Measurements from ENCODE around the gene PMEPA1.

The PMEPA1 gene

DNA sequence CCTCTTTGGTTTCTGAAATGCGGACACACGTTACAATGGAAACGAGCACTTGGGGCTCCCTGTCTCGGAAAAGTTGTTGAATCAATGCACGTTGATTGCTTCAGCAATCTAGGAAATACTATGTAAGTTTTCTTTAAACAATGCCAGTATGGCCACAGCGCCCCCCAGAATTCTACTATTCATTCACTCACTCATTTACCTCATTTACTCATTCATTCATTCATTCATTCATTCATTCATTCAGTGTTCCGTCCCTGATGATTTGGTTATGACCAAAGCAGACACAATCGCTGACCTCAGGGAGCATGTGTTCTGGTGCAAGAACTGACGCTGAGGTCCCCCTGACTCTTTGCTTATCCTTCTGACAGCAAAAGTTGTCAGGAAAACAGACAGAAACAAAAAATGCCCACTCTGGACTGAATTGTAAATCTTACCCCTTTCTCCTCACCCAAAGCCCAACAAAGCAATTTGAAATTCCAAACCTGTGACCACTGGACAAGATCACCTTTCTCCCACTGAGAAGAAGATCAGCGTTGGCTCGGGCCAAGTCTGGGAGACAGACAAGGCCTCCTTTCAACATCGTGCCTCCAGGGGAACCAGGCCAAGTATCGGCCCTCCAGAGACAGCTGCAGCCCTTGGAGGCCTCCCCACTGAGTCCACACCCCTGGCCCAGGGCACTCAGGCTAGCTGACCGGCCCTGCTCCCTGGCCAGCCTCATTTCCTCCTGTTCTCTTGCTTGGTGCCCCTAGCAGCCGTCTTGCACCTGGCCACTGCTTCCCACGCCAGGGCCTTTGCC lies 15.0 kb upstream of the PMEPA1 start:
- no peak overlapping the region for H3K4me3 ChIP-seq (ENCODE audit: low read length)
- no peak for TF ChIP-seq ZNF274 (IDR thresholded peaks at IDR 0.05; ENCODE audit: low read depth, low read length)

DNA sequence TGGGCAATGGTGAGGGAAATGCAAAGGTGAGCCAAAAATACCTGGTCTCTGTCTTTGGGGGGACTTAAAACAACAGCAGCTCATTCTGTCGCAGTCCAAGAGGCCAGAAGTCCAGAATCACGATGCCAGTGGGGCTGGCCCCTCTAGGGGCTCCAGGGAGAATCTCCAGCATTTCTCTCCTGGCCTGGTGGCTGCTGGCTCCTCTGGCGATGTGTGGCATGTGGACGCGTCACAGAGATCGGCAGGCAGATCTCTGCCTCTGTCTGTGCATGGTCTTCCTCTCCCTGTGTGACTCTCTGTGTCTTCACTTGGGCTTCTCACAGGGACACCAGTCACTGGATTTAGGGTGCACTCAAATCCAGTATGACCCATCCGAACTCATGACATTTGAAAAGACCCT lies 14.0 kb upstream of the PMEPA1 start:
- TF ChIP-seq ZNF274 (IDR thresholded peaks at IDR 0.05; ENCODE audit: low read depth, low read length), result no peak
- no peak overlapping the region for H3K4me3 ChIP-seq (ENCODE audit: low read length)

DNA sequence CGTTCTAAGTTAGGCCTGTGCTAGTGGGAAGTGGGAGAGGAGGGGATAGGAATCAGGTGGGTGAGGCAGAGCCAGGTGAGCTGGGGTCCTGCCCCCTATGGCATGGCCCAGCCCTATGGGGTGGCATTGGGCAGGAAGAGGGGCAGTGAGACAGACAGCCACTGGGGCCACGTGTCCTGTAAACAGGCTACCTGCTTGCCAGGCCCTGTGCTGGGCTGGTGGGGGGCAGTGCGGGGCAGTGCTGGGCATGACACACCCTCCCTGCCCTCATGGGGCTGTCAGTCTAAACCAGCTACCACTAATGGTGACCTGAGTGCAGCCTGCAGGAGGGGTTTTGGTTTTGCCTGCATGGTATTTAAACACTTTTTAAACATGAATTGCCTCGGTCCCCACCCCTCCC lies 10.1 kb upstream of the PMEPA1 start:
- H3K4me3 ChIP-seq (ENCODE audit: low read length), result no peak overlapping the region
- TF ChIP-seq ZNF274 (IDR thresholded peaks at IDR 0.05; ENCODE audit: low read depth, low read length), result no peak

DNA sequence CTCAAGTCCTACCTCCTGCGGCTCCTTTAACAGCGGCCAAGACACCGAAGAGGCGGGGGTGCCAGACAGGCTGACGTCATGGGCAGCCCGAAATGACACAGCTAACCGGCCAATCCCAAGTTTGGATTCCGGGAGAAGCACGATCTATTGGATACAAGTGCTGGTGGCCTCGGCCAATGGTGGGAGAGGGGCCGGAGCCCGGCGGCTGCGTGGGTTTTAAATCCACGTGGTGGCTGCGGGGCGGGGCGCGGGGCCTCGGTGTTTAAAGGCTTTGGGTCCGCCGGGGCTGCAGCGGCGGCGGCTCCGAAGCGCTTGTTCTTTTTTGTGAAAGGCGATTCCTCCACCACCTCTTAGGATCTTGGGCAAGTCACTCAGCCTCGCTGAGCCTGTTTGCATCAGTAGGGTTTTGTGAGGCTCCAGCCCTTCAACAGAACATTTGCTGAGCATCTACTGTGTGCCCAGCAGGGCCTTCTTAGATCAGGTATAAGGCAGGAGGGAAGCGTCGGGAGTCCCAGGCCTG lies 8.7 kb upstream of the PMEPA1 start:
- no peak for TF ChIP-seq ZNF274 (IDR thresholded peaks at IDR 0.05; ENCODE audit: low read depth, low read length)
- no peak overlapping the region for H3K4me3 ChIP-seq (ENCODE audit: low read length)

DNA sequence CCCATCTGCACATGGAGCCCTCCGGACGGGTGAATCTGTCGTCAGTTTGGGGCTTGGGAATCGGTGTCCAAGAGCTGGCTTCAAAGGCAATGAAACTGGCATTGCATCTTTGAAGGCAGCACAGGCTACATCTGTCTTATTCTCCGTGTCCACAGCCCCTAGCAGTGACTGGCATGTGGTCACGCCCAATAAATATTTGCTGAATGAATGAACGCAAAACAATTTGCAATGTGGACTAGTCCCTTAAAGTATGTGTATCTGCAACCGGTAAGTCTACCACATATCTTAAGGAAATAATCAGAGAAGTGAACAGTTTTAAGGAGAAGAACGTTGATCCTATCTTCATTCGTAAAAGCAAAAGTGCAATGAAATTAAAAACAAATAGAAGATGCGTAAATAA lies 8.0 kb upstream of the PMEPA1 start:
- no peak overlapping the region for H3K4me3 ChIP-seq (ENCODE audit: low read length)

DNA sequence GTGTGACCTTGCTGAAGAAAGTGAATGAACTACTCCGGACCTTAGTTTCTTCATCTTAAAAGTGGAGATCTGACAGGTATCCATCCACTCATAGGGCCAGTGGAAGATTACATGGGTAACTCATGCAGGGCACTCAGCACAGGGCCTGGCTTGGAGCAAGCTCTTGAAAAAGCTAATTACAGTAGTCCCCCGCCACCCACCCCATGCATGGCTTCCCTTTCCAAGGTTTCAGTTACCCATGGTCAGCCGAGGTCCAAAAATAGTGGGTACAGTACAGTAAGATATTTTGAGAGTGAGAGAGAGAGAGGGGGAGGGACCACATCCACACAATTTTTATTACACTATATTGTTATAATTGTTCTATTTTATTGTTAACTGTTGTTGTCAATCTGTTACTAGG lies 7.1 kb upstream of the PMEPA1 start:
- H3K4me3 ChIP-seq (ENCODE audit: low read length), result no peak overlapping the region
- TF ChIP-seq ZNF274 (IDR thresholded peaks at IDR 0.05; ENCODE audit: low read depth, low read length), result no peak

More for the DNA sequence above, 8.0 kb upstream of the PMEPA1 start:
- TF ChIP-seq ZNF274 (IDR thresholded peaks at IDR 0.05; ENCODE audit: low read depth, low read length), result no peak

DNA sequence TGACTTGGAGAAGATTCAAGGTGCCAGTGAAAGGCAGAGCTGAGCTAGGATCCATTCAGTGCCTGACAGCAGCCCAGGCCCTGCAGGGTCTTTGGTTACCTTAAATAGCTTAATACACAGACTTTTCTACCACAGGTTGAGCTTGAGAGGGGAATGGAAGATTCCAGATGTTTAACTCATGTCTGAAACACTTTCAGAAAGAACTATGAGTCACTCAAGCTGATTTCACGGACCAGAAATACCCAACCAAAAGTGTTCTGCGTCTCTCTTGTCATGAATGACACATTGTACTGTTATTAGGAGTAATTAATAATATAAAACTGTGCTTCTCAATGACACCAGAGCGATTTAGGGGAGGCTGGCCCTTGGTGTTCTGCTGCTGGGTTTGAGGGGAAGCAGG lies 6.4 kb upstream of the PMEPA1 start:
- no peak overlapping the region for H3K4me3 ChIP-seq (ENCODE audit: low read length)
- TF ChIP-seq ZNF274 (IDR thresholded peaks at IDR 0.05; ENCODE audit: low read depth, low read length), result no peak

DNA sequence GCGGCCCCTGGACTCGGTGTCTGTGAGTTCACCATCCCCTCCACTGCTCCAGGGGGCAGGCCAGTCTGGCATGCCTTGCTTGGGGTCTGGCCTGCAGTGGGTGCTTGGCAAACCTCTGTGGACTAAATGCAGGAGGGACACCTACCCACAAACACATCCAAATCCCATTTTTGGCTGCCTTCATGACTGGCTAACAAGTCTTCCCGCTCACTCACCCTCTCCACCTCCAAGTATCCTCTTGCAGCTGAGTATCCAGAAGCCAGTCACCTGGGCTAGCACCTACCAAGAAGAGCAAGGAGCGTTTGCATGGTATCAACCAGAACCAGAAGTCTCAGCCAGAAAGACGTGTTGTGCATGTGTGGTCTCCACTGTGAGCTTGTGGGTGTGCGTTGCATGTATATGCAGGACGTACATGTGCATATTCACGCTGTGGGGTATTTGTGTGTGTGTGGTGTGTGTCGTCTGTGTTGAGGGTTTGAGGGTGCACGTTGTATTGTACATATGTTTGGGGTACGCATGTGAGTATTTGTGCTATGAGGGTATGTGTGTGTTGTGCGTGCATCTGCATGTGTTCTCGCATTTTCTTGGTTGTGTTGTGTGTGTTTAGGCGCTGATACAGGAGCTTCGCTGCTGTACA lies 5.6 kb upstream of the PMEPA1 start:
- no peak for TF ChIP-seq ZNF274 (IDR thresholded peaks at IDR 0.05; ENCODE audit: low read depth, low read length)
- H3K4me3 ChIP-seq (ENCODE audit: low read length), result no peak overlapping the region

DNA sequence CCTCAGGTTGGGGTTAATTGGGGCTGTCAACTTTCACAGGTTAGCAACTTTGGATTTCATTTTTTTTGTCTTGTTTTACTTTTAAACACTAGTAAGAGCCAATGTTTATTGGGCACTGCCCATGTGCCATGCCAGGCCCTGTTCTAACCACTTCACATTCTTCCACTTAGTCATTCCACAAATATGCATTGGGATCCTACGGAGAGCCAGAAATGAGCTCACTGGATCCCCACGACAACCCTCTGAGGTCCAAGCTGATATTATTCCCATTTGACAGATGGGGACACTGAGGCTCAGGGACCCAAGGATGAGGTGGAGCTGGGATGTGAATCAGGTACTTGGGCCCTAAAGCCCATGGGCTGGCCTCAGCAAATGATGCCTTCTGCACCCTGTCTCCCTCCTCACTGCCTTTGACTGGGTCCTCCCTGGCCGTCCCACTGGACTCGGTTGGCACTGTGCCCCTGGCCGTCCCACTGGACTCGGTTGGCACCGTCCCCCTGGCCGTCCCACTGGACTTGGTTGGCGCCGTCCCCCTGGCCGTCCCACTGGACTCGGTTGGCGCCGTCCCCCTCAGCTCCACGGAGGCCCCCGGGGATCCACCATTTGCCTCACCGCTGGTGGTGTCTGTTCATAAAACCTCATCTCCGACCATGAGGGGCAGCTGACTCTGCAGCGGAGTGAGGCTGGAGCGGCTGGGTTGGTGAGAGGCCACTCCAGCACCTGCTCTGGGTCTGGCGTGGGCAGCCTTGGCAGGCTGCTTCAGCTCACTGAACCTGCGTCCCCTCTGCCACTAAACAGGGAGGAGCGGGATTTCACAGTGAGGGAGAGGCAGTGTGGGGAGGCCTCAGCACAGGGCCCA lies 4.8 kb upstream of the PMEPA1 start:
- no peak overlapping the region for H3K4me3 ChIP-seq (ENCODE audit: low read length)
- no peak for TF ChIP-seq ZNF274 (IDR thresholded peaks at IDR 0.05; ENCODE audit: low read depth, low read length)

DNA sequence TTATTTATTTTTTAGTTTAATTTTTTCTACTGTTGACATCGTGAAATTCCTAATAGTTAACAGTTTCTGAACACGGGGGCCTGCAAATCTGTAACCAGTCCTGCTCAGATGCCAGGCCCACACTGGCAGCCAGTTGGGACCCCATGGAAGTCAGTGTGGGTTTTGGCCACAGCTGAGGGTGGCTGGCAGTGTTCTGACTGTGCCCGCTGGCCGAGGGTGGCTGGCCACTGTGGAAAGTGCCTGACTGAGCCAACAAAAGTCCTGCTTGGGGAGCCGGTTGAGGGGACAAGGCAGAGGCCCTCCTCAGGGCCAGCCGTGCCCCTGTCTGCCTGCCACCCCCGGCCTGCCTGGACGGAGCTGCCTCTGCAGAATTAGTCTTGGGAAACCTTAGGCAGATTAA lies 4.1 kb upstream of the PMEPA1 start:
- no peak for TF ChIP-seq ZNF274 (IDR thresholded peaks at IDR 0.05; ENCODE audit: low read depth, low read length)
- H3K4me3 ChIP-seq (ENCODE audit: low read length), result no peak overlapping the region

DNA sequence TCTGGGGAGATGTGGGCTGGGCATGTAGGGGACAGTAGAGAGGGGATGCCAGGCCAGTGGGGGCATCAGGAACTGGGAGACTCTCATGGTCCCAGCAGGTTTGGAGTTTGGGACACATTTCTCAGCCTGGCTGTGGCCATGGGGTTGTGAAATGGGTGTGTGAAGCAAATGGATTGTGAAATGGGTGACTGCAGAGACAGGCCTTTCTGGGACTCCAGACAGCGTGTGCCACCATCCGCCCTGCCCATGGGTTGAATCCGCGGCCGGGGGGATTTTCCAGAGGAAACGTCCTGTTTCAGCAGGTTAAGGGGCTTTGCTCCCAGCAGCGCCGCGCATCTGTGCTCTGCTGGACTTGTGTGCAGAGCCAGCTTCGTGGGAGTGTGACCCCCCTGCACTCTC lies 3.7 kb upstream of the PMEPA1 start:
- no peak for TF ChIP-seq ZNF274 (IDR thresholded peaks at IDR 0.05; ENCODE audit: low read depth, low read length)
- H3K4me3 ChIP-seq (ENCODE audit: low read length), result no peak overlapping the region

DNA sequence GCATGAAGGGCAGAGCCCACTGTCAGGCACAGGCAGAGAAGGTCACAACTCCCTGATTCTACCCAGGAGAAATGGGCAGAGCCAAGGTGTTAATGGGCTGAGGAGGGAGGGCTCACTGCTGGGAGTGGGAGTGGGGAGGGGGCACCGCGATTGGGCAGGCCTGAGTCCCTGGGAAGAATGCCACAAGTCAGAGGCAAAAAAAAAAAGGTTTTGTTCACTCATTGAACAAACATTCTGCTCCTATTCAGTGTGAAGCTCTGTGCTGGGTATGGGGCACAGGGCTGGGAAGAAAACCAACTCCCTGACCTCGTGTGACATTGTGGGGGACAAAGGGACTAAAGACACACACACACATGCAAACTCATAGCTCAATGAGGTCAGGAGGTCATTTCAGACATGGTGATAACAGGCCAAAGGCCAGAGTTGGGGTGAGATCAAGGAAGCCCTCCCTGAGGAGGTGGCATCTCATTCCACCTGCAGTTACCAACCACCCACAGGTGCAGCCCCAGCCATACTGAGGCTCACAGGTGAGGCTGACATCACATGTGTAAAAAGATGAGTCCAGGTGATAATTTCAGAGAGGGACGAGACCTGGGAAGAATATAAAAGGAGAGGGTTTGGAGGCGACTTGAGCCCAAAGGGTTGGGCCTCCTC lies 3.2 kb upstream of the PMEPA1 start:
- no peak for TF ChIP-seq ZNF274 (IDR thresholded peaks at IDR 0.05; ENCODE audit: low read depth, low read length)

DNA sequence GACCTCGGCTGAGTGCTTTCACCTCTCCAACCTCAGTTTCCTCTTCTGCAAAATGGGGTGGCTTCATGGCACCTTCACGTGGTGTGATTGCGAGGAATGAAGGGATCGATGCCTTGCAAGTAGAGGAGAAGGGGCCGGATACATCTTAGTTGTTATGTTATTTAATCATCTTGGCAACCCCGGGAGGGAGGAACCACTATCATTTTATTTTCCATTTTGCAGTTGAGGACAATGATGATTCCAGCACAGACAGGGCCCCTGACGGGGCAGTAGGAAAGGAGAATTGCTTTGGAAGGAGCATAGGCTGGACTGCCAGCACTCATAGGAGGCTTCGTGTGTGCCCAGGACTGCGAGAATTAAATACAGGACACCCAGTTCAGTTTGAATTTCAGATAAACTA lies 2.5 kb upstream of the PMEPA1 start:
- H3K4me3 ChIP-seq (ENCODE audit: low read length), result no peak overlapping the region
- no peak for TF ChIP-seq ZNF274 (IDR thresholded peaks at IDR 0.05; ENCODE audit: low read depth, low read length)

More for the DNA sequence above, 3.2 kb upstream of the PMEPA1 start:
- no peak overlapping the region for H3K4me3 ChIP-seq (ENCODE audit: low read length)

DNA sequence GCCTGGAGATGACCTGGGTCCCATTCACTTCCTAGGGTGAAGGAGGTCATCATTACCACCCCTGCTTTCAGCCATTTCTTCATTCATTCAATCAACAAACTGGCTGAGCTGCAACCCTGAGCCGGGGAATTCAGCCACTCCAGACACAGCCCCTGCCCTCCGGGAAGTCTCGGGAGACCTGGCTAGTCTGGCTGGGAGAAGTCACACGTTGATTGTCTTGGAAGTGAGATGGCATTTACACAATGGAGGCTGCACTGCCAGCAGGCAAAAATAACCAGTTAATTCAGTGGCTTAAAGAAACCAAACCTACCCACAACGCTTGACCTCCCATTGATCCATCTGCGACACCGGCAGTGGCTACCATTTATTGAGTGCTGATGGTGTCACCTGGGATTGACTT lies 2.0 kb upstream of the PMEPA1 start:
- no peak overlapping the region for H3K4me3 ChIP-seq (ENCODE audit: low read length)
- TF ChIP-seq ZNF274 (IDR thresholded peaks at IDR 0.05; ENCODE audit: low read depth, low read length), result no peak
